HEK293 (cell line): ENCODE results near the gene ITGB1BP1.

Experiments used
- CTCF ChIA-PET: fragments of 350-600 bp; formaldehyde crosslinking; extraction: SDS; loops from one replicate; lab custom pipeline; 2021; ENCODE audit warnings: antibody characterized with exemption; lab: Yijun Ruan, JAX
- POLR2A ChIA-PET: fragments of 300-600 bp; formaldehyde crosslinking; extraction: SDS; loops from one replicate; lab custom pipeline; 2020; ENCODE audit warnings: antibody characterized with exemption, inconsistent platforms; lab: Yijun Ruan, JAX
- H3K27ac ChIP-seq: fragments of 200-500 bp; sonication (Bioruptor generic); 2 replicates; pipeline ENCODE4 v1.5.1; 2014; ENCODE audit warnings: low read depth, low read length, control low read depth, inconsistent platforms; ENCODE audit errors: extremely low read depth
- H3K36me3 ChIP-seq, 2 experiments: fragments of 200-500 bp in 1 of 2; sonication (Bioruptor generic) in 1 of 2; 1 replicate in 1 of 2; 2 replicates in 1 of 2; pipeline ENCODE4 v1.5.1; 2014 to 2017; ENCODE audit warnings: inconsistent platforms in 2 of 2, low read length in 2 of 2; ENCODE audit not compliant: control insufficient read depth in 2 of 2, insufficient read depth in 1 of 2
- H3K4me1 ChIP-seq: fragments of 200-500 bp; sonication (Bioruptor generic); 2 replicates; pipeline ENCODE4 v1.5.1; 2014; ENCODE audit warnings: mild to moderate bottlenecking, low read length, inconsistent platforms; ENCODE audit not compliant: control insufficient read depth, insufficient read depth
- H3K4me3 ChIP-seq: 2 replicates; pipeline ENCODE4 v1.5.1; 2011; ENCODE audit warnings: low read depth, mild to moderate bottlenecking, control low read depth, low read length, moderate library complexity
- H3K9me3 ChIP-seq: fragments of 200-500 bp; sonication (Bioruptor generic); 2 replicates; pipeline ENCODE4 v1.5.1; 2014; ENCODE audit warnings: low read depth, low read length, inconsistent platforms; ENCODE audit not compliant: control insufficient read depth, insufficient read depth
- GFI1B ChIP-seq: fragments of 450-650 bp; formaldehyde crosslinking; IDR thresholded peaks from 2 replicates; pipeline ENCODE4 v1.5.1; 2016; ENCODE audit warnings: missing biosample characterization, missing genetic modification characterization
- MEIS1 ChIP-seq: sonication (generic); formaldehyde crosslinking; IDR thresholded peaks from 2 replicates; pipeline ENCODE4 v1.8.1; 2022; ENCODE audit warnings: missing genetic modification reagents, mild to moderate bottlenecking, borderline replicate concordance
- PRDM1 ChIP-seq: fragments of 450-650 bp; formaldehyde crosslinking; IDR thresholded peaks from 2 replicates; pipeline ENCODE4; 2016; ENCODE audit warnings: missing biosample characterization, missing genetic modification characterization
- SP2 ChIP-seq: fragments of 450-650 bp; formaldehyde crosslinking; IDR thresholded peaks from 2 replicates; pipeline ENCODE4 v1.5.1; 2016; ENCODE audit warnings: missing biosample characterization, missing genetic modification characterization
- SP3 ChIP-seq: fragments of 450-650 bp; formaldehyde crosslinking; IDR thresholded peaks from 2 replicates; pipeline ENCODE4 v1.5.1; 2016; ENCODE audit warnings: missing biosample characterization, missing genetic modification characterization
- YY1 ChIP-seq: fragments of 450-650 bp; formaldehyde crosslinking; IDR thresholded peaks from 2 replicates; pipeline ENCODE4 v1.5.1; 2018; ENCODE audit warnings: missing biosample characterization, missing genetic modification characterization
- ZBTB1 ChIP-seq: fragments of 450-650 bp; formaldehyde crosslinking; IDR thresholded peaks from 2 replicates; pipeline ENCODE4 v1.5.1; 2016; ENCODE audit warnings: missing biosample characterization, missing genetic modification characterization
- ZBTB11 ChIP-seq: fragments of 450-650 bp; formaldehyde crosslinking; conservative IDR thresholded peaks from 2 replicates; pipeline ENCODE4 v1.5.1; 2016; ENCODE audit warnings: low read depth, missing biosample characterization, missing genetic modification characterization
- ZNF280D ChIP-seq: fragments of 450-650 bp; formaldehyde crosslinking; IDR thresholded peaks from 2 replicates; pipeline ENCODE4 v1.5.1; 2016; ENCODE audit warnings: missing biosample characterization, missing genetic modification characterization
- ZNF350 ChIP-seq: fragments of 450-650 bp; formaldehyde crosslinking; IDR thresholded peaks from 2 replicates; pipeline ENCODE4 v1.5.0; 2017; ENCODE audit warnings: missing biosample characterization, mild to moderate bottlenecking, missing genetic modification characterization
- ZNF426 ChIP-seq: fragments of 450-650 bp; formaldehyde crosslinking; IDR thresholded peaks from 2 replicates; pipeline ENCODE4 v1.5.1; 2017; ENCODE audit warnings: missing biosample characterization, missing genetic modification characterization, mild to moderate bottlenecking, inconsistent platforms, moderate library complexity
- ZNF510 ChIP-seq: fragments of 450-650 bp; formaldehyde crosslinking; IDR thresholded peaks from 2 replicates; pipeline ENCODE4 v1.5.1; 2018; ENCODE audit warnings: mild to moderate bottlenecking, missing genetic modification characterization, missing biosample characterization; ENCODE audit not compliant: insufficient replicate concordance
- ZNF580 ChIP-seq: fragments of 450-650 bp; formaldehyde crosslinking; IDR thresholded peaks from 2 replicates; pipeline ENCODE4 v1.5.1; 2016; ENCODE audit warnings: missing biosample characterization, missing genetic modification characterization
- ZNF677 ChIP-seq: fragments of 450-650 bp; IDR thresholded peaks from 2 replicates; pipeline ENCODE4 v1.5.0; 2018; ENCODE audit warnings: missing biosample characterization, mild to moderate bottlenecking, missing genetic modification characterization, moderate library complexity
- ZNF791 ChIP-seq: fragments of 450-650 bp; formaldehyde crosslinking; IDR thresholded peaks from 2 replicates; pipeline ENCODE4 v1.5.1; 2016; ENCODE audit warnings: missing biosample characterization, missing genetic modification characterization
- ZSCAN4 ChIP-seq: fragments of 450-650 bp; formaldehyde crosslinking; IDR thresholded peaks from 2 replicates; pipeline ENCODE4 v1.5.1; 2017; ENCODE audit warnings: missing biosample characterization, missing genetic modification characterization
- ZSCAN5A ChIP-seq: fragments of 450-650 bp; formaldehyde crosslinking; IDR thresholded peaks from 2 replicates; pipeline ENCODE4 v1.5.1; 2016; ENCODE audit warnings: missing biosample characterization, missing genetic modification characterization
- ZXDB ChIP-seq: fragments of 450-650 bp; formaldehyde crosslinking; IDR thresholded peaks from 2 replicates; pipeline ENCODE4 v1.5.1; 2016; ENCODE audit warnings: missing biosample characterization, missing genetic modification characterization

Gene ITGB1BP1

GRCh38 chr2:9440058-9440727, 16.9 kb upstream of the ITGB1BP1 start:
- TF ChIP-seq ZSCAN5A (tag by site-specific recombination) (no peak), ZNF280D (tag by site-specific recombination) (no peak), ZNF426 (tag by site-specific recombination) (no peak), SP2 (tag by site-specific recombination) (no peak), MEIS1 (no peak), GFI1B (tag by site-specific recombination) (no peak), PRDM1 (tag by site-specific recombination) (no peak), ZXDB (no peak), ZNF510 (tag by site-specific recombination) (no peak), YY1 (tag by site-specific recombination) (no peak), ZNF677 (tag by site-specific recombination) (no peak), ZBTB1 (tag by site-specific recombination) (no peak), ZNF580 (no peak), ZNF791 (tag by site-specific recombination) (no peak), SP3 (tag by site-specific recombination) (no peak)
- TF ChIP-seq, all 188 proteins: peak for 0
- no peaks in the 10 kb centered on the region for H3K4me1 ChIP-seq
- H3K9me3 ChIP-seq, result no peaks in the 10 kb centered on the region
- POLR2A ChIA-PET, result no interaction called here
- H3K4me3 ChIP-seq, result no peak overlapping the region
- no peak overlapping the region for H3K27ac ChIP-seq
- peaks cover 68 to 84% of the 10 kb centered on the region in 2 experiments for H3K36me3 ChIP-seq
- CTCF ChIA-PET, result interaction anchor here (0.7 kb wide), 1 partner anchor 73 kb away, joined by 3 read pairs; no protein-coding TSS in a partner anchor

GRCh38 chr2:9439536-9439935, 16.2 kb upstream of the ITGB1BP1 start:
- peaks cover 66 to 84% of the 10 kb centered on the region in 2 experiments for H3K36me3 ChIP-seq
- no peak overlapping the region for H3K4me3 ChIP-seq
- no peak overlapping the region for H3K27ac ChIP-seq
- H3K9me3 ChIP-seq, result no peaks in the 10 kb centered on the region
- POLR2A ChIA-PET, result no interaction called here
- no peaks in the 10 kb centered on the region for H3K4me1 ChIP-seq
- CTCF ChIA-PET, result interaction anchor here (0.7 kb wide), 2 partner anchors 9 to 74 kb away, joined by 3 read pairs; no protein-coding TSS in a partner anchor
- TF ChIP-seq ZSCAN4 (no peak), ZBTB11 (tag by site-specific recombination) (no peak), ZNF350 (tag by site-specific recombination) (no peak)
